NCI-H460 (cell line): Measurements from ENCODE around the gene SF3B2. TPM values are rescaled to one million over a fixed set of nuclear protein-coding genes. Genes with fewer than 3 reads are reported as not detected.
"Not testable (repeated sequence)": the region's sequence is repeated elsewhere in the genome, so short reads cannot be mapped to it uniquely, and the experiment has no call there.

Experiments used
- DNase-seq: peaks from one replicate; pipeline ENCODE4 v3.0.0-alpha.2; 2016; ENCODE audit warnings: low read depth; ENCODE audit errors: extremely low read depth
- total RNA-seq: library from RNA; depleted of rRNA; stranded (reverse); fragments of >200 nt; shearing (Covaris generic); gene quantifications from 2 replicates; pipeline ENCODE4 v1.2.3, GENCODE V29; 2014

Gene SF3B2
- total RNA-seq, 1 experiment from 2014 or later = 101 TPM

DNA sequence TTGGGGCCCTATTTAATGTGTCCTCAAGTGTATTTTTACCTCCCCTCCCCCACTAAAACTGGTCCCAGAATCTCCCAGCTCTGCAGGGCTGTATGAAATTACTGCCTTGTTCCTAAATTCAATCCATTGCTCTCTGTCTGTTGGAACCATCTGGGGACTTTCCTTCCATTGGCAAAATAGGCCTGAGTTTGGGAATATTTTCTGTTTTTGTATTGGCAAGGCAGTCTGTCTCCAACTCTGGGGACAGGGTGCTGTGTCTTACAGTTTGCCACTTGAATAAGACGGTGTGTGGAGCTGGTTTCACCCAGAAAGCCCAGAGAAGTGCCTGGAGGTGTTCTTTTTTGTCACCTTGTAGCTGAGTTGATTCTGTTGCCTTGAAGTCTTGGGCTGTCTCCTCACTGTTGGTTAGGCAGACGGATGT is 19.2 kb downstream of the SF3B2 start:
- DNase-seq = no peak

GRCh38 chr11:66072081-66072480 is 19.9 kb downstream of the SF3B2 start:
- DNase-seq = no peak

- no peak for DNase-seq
Measured at GRCh38 chr11:66072518-66072917, 20.4 kb downstream of the SF3B2 start.

DNA sequence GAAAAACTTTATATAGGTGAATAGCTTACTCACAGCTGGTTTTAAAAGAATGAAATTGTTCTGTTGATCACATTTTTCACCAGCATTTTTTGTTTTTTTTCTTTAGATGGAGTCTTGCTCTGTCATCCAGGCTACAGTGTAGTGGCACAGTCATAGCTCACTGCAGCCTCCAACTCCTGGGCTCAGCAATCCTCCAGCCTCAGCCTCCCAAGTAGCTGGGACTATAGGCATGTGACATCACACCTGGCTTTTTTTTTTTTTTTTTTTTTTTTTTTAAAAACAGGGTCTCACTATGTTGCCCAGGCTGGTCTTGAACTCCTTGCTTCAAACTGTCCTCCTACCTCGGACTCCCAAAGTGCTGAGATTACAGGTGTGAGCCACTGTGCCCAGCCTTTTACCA is 21.5 kb downstream of the SF3B2 start:
- no peak for DNase-seq

GRCh38 chr11:66075273-66075672 is 23.1 kb downstream of the SF3B2 start:
- no peak for DNase-seq

GRCh38 chr11:66076561-66076960 is 24.4 kb downstream of the SF3B2 start:
- no peak for DNase-seq

DNA sequence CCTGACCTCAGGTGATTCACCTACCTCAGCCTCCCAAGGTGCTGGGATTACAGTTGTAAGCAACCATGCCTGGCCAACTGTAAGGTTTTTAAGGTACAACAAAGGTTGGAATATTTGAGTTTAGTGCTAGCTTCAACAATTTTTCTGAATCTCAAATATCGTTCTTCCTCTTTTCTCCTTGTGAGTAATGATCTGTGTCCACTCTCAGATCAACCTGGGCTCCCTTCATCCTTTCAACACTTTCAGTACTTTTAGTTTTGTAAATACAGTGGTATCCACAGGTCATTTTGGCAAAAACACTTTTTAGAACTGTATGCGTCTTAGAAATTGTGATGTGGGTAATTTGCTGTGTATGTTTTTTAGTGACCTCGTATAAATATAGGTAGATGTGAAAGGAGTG is 25.8 kb downstream of the SF3B2 start:
- DNase-seq = no peak

GRCh38 chr11:66078949-66079348 is 26.8 kb downstream of the SF3B2 start:
- not testable (repeated sequence) for DNase-seq

DNA sequence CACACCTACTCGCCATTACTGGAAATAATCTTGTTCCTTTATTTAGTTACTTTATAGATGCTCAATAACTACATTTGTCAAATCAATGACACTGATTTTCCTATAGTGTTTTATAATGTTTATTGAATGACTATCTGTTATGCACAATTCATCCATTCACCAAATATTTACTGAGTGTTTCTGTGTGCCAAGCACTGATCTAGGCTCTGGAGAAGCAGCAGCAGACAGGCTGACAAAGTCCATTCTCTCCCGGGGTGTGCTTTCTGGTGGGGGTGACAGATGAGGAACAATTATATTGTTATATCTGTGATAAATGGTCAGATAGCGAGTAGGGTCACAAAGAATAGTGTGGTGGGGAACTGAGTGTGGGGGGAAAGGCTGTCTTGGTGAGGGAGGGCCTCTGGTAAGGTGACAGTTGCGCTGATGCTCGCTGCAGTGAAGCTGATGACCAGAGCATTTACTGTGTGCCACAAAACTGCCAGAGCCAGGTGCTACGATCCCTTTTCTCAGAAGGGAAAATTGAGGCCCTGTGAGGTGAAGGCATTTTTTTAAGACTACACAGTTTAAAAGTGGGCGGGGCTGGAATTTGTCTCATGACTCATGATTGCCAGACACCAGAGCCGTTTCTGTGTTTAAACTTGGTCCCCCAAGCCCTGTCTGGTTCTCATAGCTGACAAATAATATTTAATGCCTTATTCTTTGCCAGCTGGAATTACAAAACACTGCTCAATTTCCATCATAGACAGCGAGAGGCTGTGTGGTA is 28.1 kb downstream of the SF3B2 start:
- no peak for DNase-seq

GRCh38 chr11:66081505-66081904 is 29.3 kb downstream of the SF3B2 start:
- DNase-seq = no peak

DNA sequence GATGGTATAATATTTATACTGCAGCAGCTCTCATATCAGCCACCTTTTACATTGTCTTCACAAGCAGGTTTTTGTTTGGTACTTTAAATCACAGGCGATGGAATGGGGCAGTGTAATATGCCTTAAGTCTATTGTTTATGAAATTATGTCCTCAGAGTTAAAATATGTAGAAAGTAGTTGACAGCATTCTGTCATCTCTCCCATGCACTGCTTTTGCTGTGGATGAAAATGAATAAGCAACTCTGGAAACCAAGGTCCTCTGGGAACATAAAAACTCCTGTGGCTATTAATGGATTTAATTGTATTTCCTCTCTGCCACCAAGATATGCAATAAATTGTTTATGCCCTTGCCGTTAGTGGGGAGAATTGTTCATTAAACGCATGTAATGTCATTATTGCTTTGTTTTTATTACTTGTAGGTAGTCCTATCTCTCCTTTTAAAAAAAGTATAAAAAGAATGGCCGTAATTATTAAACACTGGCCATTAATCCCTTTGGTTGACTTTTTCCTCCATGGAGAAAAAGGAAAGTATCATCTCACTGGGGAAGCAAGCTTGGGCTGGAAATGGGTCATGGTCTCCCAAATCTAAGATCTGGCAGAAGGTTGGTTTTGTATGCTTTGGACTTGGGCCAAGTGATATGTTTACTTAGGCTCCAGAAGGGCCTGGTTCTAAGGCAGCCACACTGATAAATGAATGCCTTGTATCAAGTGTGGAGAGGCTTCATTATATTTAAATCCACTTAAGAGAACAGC is 31.0 kb downstream of the SF3B2 start:
- DNase-seq = no peak

DNA sequence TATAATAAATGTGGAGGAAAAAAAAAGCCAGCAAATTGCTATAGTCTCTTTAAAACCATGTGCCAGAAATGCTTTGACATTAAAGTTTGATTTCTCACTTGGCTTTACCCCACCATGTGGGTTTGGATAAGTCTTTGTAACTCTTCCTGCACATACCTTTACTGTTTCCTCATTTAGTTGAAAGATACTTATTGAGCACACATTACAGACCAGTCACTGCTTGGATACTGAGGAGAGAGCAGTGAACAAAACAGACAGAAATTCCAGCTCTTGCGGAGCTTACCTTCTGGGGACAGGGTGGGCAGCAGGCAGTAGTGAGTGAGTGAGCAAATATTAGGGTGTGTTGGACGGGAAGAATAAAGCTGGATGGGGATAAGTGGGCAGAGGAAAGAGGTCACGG is 31.6 kb downstream of the SF3B2 start:
- DNase-seq = no peak

GRCh38 chr11:66084821-66085475 is 32.8 kb downstream of the SF3B2 start:
- DNase-seq = no peak

DNA sequence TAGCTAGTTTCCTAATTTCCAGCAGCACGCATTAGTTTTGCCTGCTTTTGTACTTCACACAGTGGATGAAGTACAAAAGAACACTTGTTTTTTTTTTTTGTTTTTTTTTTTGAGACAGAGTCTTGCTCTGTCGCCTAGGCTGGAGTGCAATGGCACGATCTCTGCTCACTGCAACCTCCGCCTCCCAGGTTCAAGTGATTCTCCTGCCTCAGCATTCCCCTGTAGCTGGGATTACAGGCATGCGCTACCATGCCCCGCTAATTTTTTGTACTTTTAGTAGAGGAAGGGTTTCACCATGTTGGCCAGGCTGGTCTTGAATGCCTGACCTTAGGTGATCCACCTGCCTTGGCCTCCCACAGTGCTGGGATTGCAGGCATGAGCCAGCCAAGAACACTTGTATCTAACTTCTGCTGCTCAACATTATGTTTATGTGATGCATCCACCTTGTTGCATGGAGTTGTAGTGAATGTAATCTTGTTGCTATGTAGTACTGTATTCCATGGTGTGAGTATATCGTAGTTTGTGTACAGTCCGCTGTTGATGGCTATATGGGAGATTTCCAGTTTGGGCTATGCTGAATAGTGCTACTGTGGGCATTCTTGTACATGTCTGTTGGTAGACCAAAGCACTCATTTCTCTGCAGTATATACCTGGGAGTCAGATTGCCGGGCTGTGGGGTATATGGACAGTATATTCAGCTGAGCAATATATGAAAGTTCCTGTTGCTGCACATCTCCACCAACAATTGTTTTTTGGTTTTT is 35.2 kb downstream of the SF3B2 start:
- DNase-seq = no peak

GRCh38 chr11:66089067-66089466 is 36.9 kb downstream of the SF3B2 start:
- no peak for DNase-seq

DNA sequence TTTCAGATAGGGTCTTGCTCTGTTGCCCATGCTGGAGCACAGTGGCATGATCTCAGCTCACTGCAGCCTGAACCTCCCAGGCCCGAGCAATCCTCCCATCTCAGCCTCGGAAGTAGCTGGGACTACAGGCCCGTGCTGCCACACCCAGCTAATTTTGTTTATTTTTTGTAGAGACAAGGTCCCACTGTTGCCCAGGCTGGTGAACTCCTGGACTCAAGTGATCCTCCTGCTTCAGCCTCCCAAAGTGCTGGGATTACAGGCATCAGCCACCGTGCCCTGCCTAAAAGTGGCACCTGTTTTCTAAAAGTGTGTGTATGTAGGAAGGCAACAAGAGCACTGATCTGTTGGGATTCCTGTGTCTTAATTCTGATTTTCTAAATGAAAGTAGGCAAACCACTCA is 38.1 kb downstream of the SF3B2 start:
- no peak for DNase-seq

DNA sequence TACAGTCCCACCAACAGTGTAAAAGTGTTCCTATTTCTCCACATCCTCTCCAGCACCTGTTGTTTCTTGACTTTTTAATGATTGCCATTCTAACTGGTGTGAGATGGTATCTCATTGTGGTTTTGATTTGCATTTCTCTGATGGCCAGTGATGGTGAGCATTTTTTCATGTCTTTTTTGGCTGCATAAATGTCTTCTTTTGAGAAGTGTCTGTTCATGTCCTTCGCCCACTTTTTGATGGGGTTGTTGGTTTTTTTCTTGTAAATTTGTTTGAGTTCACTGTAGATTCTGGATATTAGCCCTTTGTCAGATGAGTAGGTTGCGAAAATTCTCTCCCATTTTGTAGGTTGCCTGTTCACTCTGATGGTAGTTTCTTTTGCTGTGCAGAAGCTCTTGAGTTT is 40.0 kb downstream of the SF3B2 start:
- not testable (repeated sequence) for DNase-seq

DNA sequence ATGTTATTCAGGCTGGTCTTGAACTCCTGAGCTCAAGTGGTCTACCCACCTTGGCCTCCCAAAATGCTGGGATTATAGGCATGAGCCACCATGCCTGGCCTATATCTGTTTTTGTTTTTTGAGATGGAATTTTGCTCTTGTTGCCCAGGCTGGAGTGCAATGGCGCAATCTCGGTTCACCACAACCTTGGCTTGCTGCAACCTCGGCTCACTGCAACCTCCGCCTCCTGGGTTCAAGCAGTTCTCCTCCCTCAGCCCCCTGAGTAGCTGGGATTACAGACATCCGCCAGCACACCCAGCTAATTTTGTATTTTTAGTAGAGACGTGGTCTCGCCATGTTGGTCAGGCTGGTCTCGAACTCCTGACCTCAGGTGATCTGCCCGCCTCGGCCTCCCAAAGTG is 47.6 kb downstream of the SF3B2 start:
- DNase-seq = not testable (repeated sequence)

- no peak for DNase-seq
Measured at GRCh38 chr11:66100272-66101065, 48.3 kb downstream of the SF3B2 start.

GRCh38 chr11:66101066-66101464 is 48.9 kb downstream of the SF3B2 start:
- DNase-seq = no peak
